Posterior cingulate gyrus (tissue), 11 donors: Measurements from ENCODE around the gene KRTAP10-8.
"Not testable (repeated sequence)": the region's sequence is repeated elsewhere in the genome, so short reads cannot be mapped to it uniquely, and the experiment has no call there.

Experiments
- DNase-seq, 10 donors: peaks; one replicate each; pipeline versions ENCODE4 v3.0.0 to v3.0.0-alpha.2; 2020 to 2021; ENCODE audit warnings: mixed read lengths in 3 of 10
- intact Hi-C: fragments of 100-400 bp; cut with DNase I; formaldehyde crosslinking; loops from one replicate; pipeline ENCODE4 v1.15.1; 2023

Gene KRTAP10-8

DNA sequence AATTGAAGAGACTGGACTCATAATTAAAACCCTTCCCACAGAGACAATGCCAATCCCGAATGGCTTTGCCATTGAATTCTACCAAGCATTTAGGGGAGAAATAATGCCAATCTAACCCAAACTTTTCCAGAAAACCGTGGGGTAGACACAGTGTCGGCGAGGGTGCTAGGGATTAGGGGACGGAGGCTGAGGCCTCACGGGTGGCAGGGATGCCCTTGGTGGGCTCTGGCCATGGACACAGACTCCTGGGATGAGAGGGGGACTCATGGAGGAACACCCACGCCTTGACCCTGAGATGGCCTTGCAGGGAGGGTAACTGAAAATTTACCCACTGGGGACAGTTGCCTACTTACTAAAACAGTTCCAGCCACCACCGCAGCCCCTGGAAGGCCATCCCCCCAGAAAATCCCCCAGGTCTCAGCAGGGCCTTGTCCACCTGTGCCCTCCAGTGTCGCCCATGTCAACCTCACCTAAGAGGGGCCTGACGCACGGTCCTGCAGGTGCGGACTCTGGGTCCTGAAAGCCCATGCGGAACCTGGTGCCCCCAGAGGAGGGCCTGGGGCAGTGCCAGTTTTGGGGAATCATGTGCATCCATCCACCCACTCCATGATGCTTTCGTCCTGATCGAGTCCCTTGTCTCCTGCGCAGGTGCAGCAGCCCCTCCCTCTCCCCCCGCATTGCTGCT lies 33.4 kb upstream of the KRTAP10-8 start:
- DNase-seq = peak in 2 of 10 donors; percentile 68 to 76
- intact Hi-C loops = no loop called here

DNA sequence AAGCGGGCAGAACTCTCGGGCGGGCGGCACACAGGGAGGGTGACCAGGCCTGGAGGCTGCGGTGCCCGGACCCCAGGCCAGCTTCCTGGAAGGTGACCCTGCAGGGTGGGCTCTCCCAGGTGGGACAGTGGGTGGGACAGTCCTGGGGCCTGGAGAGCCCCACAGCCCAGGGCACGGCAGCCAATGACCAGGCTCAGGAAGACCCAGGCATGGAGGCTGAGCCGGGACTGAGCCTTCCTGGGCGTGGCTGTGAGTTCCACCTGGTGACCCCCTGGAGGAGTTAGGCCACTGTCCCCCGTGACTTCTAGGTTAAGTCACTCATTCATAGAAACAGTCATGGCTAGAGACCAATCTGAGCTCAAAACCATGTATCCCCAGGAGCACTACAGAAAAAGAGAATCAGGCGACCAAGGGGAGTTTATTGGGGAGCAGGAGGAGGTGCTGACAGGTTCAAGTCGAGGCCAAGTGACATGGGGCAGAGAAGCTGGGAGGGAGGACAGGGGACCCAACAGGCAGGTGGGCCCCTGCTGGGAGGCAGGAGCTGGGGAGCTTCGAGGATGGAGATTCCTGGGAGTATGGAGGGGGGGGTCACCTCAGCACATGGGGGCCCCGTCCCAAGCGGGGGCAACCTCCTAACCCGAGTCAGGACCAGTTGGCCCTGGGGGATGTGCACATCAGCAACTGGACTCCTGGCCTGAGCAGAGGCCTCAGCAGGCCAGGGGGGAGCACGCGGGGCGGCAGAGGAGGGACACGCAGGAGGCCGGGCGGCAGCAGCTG lies 32.6 kb upstream of the KRTAP10-8 start:
- peak in 1 of 10 donors; percentile 56 for DNase-seq
- intact Hi-C loops = no loop called here

DNA sequence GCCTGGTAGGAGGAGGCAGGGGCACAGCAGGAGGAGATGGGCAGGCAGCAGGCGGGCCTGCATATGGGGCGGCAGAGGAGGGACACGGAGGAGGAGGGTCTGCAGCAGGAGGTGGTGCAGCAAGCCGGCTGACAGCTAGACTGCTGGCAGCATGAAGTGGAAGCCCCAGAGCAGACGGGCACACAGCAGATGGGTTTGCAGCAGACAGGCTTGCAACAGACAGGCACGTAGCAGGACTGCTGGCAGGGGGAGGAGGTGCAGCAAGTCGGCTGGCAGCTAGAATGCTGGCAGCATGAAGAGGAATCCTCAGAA lies 32.1 kb upstream of the KRTAP10-8 start:
- intact Hi-C loops = no loop called here
- DNase-seq = no peak

DNA sequence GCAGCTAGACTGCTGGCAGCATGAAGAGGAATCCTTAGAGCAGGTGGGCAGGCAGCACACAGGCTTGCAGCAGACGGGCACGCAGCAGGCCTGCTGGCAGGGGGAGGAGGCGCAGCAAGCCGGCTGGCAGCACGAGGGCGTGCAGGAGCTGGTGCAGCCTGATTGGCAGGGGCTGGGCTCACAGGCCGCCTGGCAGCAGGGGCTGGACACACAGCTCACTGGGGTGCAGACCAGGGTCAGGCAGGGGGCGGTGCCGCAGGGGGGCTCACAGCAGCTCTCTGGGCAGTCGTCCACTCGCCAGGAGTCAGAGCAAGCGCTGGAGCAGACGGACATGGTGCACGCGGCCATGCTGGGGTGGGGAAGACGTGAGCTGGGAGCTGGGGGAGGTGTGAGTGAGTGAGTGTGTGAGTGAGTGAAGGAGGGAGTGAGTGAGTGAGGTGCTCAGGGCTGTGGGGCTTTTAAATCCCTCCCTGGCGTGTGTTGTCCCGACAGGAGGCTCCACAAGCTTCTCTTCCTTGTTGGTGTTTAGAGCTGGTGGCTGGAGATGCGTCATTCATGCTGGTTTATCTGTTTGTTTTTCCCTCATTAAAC lies 31.6 kb upstream of the KRTAP10-8 start, which contains the start of gene KRTAP10-5:
KRTAP10-5 (minus strand) TSS at position 374 of the 591 bp plus-strand sequence; CDS start at position 348, 26 bp downstream.
- intact Hi-C loops = not testable (repeated sequence)
- DNase-seq = peak in 1 of 10 donors; percentile 84

DNA sequence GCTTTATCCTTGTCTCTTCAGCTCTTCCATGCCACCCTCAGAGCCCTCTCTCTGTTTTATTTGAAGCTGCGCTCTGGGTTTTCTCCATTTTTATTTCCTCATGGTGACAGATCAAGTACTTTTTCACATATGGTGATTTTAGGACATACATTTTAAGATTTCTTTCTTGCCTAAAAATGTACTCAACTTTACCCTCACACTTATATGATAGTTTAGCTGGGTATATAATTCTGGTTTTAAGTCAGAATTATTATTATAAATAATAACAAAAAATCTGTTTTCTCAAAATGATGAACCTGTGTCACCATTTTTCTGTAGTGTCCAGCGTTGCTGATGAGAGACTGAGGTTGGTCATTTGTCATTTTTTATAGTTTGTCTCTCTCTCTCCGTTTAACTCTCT lies 30.7 kb upstream of the KRTAP10-8 start:
- intact Hi-C loops = no loop called here

DNA sequence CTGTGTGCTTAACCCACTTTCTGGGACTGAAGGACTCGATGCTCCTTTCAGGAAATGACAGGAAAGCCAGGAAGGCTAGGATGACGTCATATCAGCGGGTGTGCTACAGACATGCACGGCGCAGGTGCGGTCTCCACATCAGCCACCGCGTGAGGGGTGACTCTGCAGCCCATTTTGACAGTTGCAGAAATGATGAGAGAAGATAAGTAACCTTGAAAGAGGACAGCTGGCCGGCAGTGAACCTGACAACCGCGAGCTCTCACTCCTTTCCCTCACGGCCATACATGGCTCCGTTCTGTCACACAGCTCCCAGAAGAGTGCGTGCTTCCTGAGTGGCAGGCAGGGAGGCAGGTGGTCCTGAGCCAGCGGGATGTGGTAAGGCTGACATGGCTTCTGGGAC lies 29.8 kb upstream of the KRTAP10-8 start:
- intact Hi-C loops = no loop called here
- peak in 1 of 10 donors; percentile 31 for DNase-seq

More for the DNA sequence above, 30.7 kb upstream of the KRTAP10-8 start:
- DNase-seq = no peak

DNA sequence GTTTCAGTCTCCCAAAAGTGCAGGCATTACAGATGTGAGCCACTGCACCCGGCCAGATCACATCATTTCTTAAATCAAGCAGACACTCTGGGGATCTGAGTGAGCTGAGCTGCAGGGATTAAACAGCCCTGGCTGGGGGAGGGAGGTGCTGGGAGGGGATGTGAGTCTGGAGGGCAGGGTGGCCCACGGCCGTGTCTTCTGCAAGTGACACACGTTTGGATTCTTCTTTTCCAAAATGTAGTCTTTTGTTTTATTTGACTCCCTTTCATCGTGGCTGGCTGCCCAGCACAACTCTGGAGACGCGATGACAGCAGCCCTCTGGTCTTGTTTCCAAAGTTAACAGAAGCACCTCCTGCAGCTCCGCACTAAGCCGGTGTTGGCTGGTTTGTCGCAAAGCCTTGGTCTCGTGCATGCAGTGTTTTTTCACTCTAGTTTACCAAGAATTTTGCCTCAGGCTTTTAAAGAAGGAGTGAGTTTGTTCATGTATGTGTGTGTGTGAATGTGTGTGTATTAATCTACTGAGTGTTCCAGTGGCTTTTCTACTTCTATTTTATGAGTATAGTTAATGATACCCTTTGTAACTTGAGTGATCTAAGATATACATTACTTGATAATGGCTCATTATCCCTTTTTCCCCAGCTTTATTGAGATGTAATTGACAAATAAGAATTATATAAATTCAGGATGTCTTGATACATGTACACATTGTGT lies 28.6 kb upstream of the KRTAP10-8 start:
- no peak for DNase-seq
- intact Hi-C loops = no loop called here

DNA sequence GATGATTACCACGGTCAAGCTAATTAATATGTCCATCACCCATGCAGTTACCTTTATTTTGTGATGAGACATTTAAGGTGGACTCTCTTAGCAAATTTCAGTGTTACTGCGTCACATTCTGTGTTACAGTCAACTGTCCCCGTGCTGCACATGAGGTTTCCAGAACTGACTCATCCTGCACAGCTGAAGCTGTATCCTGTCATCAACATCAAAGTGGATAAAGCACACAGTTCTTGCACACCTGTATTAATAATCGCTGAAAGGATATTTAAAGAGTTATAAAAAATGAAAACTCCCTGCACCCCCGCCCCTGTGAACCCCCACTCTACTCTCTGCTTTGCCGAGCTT lies 28.1 kb upstream of the KRTAP10-8 start:
- intact Hi-C loops = no loop called here

DNA sequence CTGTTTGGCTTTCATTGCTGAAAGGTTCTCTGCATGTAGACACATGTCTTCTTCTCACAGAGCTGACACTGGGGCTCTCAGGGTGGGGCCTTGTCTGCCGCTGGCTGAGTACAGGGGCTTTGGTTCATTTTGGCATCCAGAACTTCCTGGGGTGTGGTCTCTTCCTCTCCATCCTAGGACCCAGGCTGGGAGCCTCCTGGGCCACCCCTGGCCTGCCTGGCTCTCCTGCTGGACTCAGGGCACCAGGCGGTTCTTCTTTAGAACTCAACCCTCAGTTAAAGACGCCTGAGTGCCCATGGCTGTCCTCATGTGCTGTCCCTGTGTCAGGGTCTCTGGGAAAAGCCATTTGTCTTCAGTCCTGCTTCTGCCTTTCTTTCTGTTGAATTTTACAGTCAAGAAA lies 26.0 kb upstream of the KRTAP10-8 start:
- intact Hi-C loops = no loop called here
- peak in 1 of 10 donors; percentile 58 for DNase-seq

More for the DNA sequence above, 28.1 kb upstream of the KRTAP10-8 start:
- DNase-seq = no peak

DNA sequence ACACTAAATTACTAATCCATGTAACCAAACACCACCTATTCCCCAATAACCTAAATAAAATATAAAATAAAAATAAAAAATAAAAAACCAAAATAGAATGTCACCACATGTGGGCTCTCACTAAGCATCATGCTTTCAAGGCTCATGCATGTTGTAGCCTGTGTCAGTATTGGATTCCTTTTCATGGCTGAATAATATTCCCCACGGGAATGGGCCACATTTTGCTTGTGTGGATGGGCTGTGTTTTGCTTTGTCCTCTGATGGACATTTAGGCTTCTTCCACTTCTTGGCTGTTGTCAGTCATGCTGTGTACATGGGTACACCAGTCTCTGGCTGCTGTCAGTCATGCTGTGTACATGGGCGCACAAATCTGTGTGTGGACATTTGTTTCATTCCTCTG lies 22.8 kb upstream of the KRTAP10-8 start:
- intact Hi-C loops = no loop called here
- DNase-seq = no peak

DNA sequence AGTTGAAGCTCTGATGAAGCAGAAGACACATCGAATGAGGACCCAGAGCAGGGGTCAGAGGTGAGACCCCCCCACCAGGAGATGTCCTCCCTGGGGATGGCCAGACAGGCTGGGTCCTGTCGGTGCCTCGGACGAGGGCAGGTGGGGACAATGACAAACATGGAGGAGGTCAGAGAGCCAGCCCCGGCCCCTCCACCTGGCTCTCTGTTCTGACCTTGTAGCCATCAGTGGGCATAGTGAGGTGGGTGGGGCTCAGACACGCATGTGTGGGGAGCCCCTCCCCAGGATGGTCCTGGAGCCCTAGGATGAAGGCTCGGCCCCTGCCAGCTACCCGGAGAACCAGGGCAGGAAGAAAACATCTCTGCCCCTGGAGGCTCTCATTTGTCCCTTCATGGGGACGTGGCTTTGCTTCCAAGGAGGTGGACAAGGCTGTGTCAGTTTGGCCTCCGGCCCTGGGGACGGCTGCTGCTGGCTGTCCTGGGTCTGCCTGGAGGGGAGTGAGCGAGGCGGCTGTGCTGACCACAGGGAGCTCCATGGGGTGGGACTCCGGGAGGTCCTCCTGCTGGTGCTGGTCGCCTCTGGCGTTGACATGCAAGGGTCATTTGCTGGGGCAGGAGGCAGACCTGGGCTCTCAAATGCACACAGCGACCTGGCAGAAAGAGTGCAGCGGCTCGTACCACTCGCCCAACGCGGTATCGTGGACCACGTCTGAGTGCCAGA lies 22.1 kb upstream of the KRTAP10-8 start:
- intact Hi-C loops = no loop called here
- DNase-seq = peak in 3 of 10 donors; percentile 20 to 74 (median 63)

DNA sequence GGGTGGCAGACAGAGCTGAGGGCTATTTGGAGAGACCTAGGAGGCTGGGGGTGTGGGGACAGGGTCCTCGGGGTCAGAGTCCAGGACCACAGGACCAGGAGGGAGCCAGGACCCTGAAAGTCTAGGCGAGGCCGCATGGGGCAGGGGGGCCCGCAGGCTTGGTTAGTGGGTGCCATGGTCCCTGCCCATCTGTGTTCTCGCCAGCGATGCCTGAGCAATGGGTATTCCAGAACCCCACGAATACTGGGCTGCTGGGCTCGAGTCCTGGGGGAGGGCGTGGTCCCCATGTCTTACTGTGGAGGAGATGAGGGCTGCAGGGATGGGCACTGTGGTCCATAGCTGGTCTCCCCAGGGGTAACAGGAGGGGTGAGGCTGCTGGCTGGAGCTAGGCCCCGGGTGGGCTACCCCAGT lies 21.6 kb upstream of the KRTAP10-8 start:
- DNase-seq = peak in 2 of 10 donors; percentile 48 to 56
- intact Hi-C loops = no loop called here

DNA sequence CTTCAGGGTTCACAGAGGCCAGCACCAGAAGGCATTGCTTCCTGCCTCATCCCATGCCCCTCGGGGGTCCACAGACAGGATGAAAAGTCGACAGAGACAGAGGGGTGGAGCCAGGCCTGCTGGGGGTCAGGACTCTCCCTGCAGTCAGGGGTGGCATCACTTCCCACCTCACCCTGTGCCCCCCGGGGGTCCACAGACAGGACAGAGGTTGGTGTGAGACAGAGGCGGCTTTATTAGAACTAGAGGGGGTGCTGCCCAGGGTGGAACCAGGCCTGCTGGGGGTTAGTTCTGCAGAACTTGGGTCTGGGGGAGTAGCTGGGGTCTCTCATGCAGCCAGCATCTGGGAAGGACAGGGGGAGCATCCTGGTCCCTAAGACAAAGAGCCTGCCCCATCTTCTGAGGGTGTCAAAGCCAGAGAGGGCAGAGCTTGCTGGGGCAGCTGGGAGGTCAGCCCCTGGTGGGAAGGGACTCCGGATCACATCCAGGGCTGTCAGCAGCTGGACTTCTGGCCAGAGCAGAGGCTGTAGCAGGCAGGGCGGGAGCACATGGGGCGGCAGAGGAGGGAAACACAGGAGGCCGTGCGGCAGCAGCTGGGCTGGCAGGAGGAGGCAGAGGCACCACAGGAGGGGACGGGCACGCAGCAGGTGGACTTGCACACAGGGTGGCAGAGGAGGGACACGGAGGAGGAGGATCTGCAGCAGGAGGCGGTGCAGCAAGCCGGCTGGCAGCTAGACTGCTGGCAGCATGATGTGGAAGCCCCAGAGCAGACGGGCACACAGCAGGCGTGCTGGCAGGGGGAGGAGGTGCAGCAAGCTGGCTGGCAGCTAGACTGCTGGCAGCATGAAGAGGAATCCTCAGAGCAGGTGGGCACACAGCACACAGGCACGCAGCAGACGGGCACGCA lies 20.7 kb upstream of the KRTAP10-8 start:
- DNase-seq = peak in 2 of 10 donors; percentile 36 to 85
- intact Hi-C loops = not testable (repeated sequence)

DNA sequence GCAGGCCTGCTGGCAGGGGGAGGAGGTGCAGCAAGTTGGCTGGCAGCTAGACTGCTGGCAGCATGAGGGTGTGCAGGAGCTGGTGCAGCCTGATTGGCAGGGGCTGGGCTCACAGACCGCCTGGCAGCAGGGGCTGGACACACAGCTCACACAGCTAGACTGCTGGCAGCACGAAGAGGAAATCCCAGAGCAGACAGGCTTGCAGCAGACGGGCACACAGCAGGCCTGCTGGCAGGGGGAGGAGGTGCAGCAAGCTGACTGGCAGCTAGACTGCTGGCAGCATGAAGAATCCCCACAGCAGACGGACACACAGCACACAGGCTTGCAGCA lies 20.1 kb upstream of the KRTAP10-8 start:
- peak in 2 of 10 donors; percentile 22 to 68 for DNase-seq
- intact Hi-C loops = not testable (repeated sequence)

DNA sequence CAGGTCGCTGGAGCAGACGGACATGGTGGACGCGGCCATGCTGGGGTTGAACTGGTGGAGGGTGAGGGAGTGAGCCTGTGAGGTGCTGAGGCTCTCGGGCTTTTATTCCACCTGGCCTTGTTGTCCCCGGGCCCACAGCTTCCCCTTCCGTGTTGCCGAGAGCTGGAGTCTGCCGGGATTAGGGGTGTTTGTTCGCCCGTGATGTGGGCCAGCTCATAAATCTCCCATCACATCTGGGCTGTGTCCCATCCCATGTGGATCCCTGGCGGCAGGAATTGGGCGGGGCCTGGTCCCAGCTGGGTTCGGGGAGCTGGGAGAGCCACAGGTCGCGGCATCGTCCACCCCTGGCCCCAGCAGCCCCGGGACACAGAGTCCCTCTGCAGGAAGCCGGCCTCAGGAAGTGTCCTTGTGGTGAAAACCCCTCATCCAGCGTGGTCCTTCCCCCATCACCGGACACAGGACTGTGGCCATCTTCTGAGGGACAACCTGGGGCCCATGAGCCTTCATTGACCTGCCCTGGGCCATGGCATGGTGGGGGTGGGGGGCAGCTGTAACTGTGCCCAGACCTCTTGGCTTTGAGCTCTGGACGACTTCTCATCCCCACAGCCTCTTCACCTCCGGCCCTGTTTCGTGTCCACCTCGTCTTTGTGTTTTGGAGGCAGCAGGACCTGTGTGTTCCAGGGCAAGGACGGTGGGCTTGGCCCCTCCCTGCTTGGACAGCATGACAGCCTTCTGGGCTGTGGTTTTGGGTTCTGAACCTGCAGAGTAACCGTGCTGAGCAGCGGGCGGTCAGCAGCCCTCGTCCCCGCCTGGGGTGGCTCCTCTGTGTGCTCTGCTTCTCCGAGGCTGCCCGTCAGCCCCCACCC lies 19.2 kb upstream of the KRTAP10-8 start, which contains the start of gene KRTAP10-6:
KRTAP10-6 (minus strand) TSS at position 60 of the 866 bp plus-strand sequence; CDS start at position 39, 21 bp downstream.
- peak in 3 of 10 donors; percentile 24 to 72 (median 61) for DNase-seq
- intact Hi-C loops = no loop called here

DNA sequence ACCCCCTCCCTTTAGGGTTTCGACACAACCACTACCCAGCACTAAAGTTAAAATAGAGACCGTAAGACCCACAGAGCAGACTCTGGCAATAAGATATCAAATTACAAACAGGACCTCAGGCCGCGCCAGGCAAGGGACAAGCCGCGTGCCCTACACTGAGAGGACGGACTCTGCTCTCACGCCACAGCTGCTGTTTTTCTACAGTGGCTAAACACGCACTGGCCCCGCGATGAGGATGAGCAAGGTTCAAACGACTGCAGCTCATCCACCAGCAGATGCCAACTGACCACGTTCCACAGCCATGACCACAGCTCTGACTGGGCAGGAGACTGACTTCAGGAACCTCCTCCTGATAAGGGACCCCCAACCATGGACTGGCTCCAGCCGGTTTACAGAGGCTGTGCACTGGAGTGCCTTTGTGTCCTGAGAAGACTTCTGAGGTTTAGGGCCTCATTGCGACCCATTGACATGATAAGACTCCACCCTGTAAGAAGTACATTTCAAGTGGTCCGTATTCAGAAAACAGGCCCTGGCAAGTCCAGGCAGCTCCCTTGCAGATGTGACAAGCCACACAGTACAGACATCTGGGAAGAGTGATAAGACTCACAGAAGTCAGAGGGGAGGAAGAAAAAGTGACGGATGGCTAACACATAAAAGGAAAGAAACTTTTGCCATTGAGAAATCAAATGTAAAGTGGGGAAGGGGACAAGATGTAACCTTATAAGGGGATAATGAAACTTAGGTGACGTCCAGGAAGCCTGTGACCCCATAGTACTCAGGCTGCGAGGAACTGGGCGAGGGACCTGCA lies 18.1 kb upstream of the KRTAP10-8 start:
- peak in 2 of 10 donors; percentile 22 to 41 for DNase-seq
- intact Hi-C loops = no loop called here

DNA sequence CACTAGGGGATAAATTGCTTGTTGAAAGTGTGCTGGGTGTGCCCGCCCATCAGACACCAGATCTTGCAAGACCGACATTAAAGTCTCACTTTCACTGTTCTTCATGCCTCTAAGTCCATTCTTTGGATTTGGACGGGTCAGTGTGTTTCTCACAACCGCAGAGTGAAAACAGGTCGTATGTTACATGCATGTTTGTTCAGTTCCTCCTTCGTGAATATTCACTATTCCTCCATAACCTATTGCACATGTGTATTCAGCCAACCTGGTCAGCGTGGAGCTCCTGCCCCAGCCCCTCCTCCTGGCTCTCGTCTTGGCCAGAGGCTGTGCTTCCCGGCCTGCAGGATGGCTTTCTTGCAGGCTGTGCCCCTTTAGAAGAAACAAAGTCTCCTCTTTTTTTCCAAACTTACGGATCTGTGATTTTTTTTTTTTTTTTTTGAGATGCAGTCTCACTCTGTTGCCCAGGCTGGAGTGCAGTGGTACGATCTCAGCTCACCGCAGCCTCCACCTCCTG lies 17.4 kb upstream of the KRTAP10-8 start:
- peak in 2 of 10 donors; percentile 31 to 34 for DNase-seq
- intact Hi-C loops = no loop called here
